Posterior cingulate gyrus (tissue), 11 donors: Measurements from ENCODE around the gene OSBPL9.

Source experiments
- DNase-seq, 10 donors: peaks; one replicate each; pipeline versions ENCODE4 v3.0.0 to v3.0.0-alpha.2; 2020 to 2021; ENCODE audit warnings: mixed read lengths in 3 of 10
- intact Hi-C: fragments of 100-400 bp; cut with DNase I; formaldehyde crosslinking; loops from one replicate; pipeline ENCODE4 v1.15.1; 2023

The OSBPL9 gene

GRCh38 chr1:51660580-51660979, 43.7 kb downstream of the OSBPL9 start:
- intact Hi-C loops: no loop called here
- no peak for DNase-seq

GRCh38 chr1:51661081-51661518, 44.2 kb downstream of the OSBPL9 start:
- no peak for DNase-seq
- intact Hi-C loops: no loop called here

GRCh38 chr1:51663105-51663504, 46.2 kb downstream of the OSBPL9 start:
- intact Hi-C loops: no loop called here
- no peak for DNase-seq

GRCh38 chr1:51663721-51664120, 46.8 kb downstream of the OSBPL9 start:
- no peak for DNase-seq
- intact Hi-C loops: no loop called here

- intact Hi-C loops: no loop called here
- DNase-seq: no peak
Measured at GRCh38 chr1:51664421-51665240, 47.7 kb downstream of the OSBPL9 start.

GRCh38 chr1:51666478-51666877, 49.6 kb downstream of the OSBPL9 start:
- no peak for DNase-seq
- intact Hi-C loops: no loop called here

- intact Hi-C loops: no loop called here
- DNase-seq: no peak
Measured at GRCh38 chr1:51667561-51667960, 50.7 kb downstream of the OSBPL9 start.

- intact Hi-C loops: no loop called here
- no peak for DNase-seq
Measured at GRCh38 chr1:51669272-51669671, 52.4 kb downstream of the OSBPL9 start.

- no peak for DNase-seq
- intact Hi-C loops: no loop called here
Measured at GRCh38 chr1:51669816-51670215, 52.9 kb downstream of the OSBPL9 start.

- no peak for DNase-seq
- intact Hi-C loops: no loop called here
Measured at GRCh38 chr1:51671527-51672325, 54.8 kb downstream of the OSBPL9 start.

- no peak for DNase-seq
- intact Hi-C loops: no loop called here
Measured at GRCh38 chr1:51673279-51673678, 56.4 kb downstream of the OSBPL9 start.

GRCh38 chr1:51675177-51675780, 58.4 kb downstream of the OSBPL9 start:
- no peak for DNase-seq
- intact Hi-C loops: no loop called here

GRCh38 chr1:51679435-51679834, 62.5 kb downstream of the OSBPL9 start:
- no peak for DNase-seq
- intact Hi-C loops: no loop called here

GRCh38 chr1:51684776-51685175, 67.9 kb downstream of the OSBPL9 start:
- no peak for DNase-seq
- intact Hi-C loops: no loop called here

- intact Hi-C loops: no loop called here
Measured at GRCh38 chr1:51686450-51686849, 69.6 kb downstream of the OSBPL9 start.

GRCh38 chr1:51689075-51689440, 72.2 kb downstream of the OSBPL9 start:
- DNase-seq: no peak

More at GRCh38 chr1:51686450-51686849, 69.6 kb downstream of the OSBPL9 start:
- peak in 1 of 10 donors; percentile 12 for DNase-seq

GRCh38 chr1:51689643-51690042, 72.8 kb downstream of the OSBPL9 start:
- intact Hi-C loops: no loop called here
- DNase-seq: no peak

More at GRCh38 chr1:51689075-51689440, 72.2 kb downstream of the OSBPL9 start:
- intact Hi-C loops: no loop called here

- no peak for DNase-seq
- intact Hi-C loops: no loop called here
Measured at GRCh38 chr1:51690285-51690961, 73.5 kb downstream of the OSBPL9 start.

- no peak for DNase-seq
- intact Hi-C loops: no loop called here
Measured at GRCh38 chr1:51691920-51692319, 75.0 kb downstream of the OSBPL9 start.

GRCh38 chr1:51693419-51694155, 76.7 kb downstream of the OSBPL9 start:
- intact Hi-C loops: no loop called here

More at GRCh38 chr1:51693419-51694155, 76.7 kb downstream of the OSBPL9 start:
- no peak for DNase-seq
